ENCODE results near the gene SLC6A20. TPM values are rescaled to one million over a fixed set of nuclear protein-coding genes. Genes with fewer than 3 reads are reported as not detected.

The SLC6A20 gene
- total RNA-seq, 1 donor from 2014 or later: 2.8 TPM

- no peak for DNase-seq (ENCODE audit: low read depth)
- no peak for TF ChIP-seq CTCF (conservative IDR thresholded peaks at IDR 0.05; ENCODE audit: low read depth, low read length)
- H3K4me3 ChIP-seq (ENCODE audit: low read depth, low read length): no peak overlapping the region
Measured at GRCh38 chr3:45787551-45787950, 8.8 kb downstream of the SLC6A20 start.

- TF ChIP-seq CTCF (conservative IDR thresholded peaks at IDR 0.05; ENCODE audit: low read depth, low read length): no peak
- no peak for DNase-seq (ENCODE audit: low read depth)
Measured at GRCh38 chr3:45786801-45787495, 9.4 kb downstream of the SLC6A20 start.

GRCh38 chr3:45785605-45786150 lies 10.7 kb downstream of the SLC6A20 start:
- H3K4me3 ChIP-seq (ENCODE audit: low read depth, low read length): no peak overlapping the region
- no peak for TF ChIP-seq CTCF (conservative IDR thresholded peaks at IDR 0.05; ENCODE audit: low read depth, low read length)
- no peak for DNase-seq (ENCODE audit: low read depth)

More at GRCh38 chr3:45786801-45787495, 9.4 kb downstream of the SLC6A20 start:
- H3K4me3 ChIP-seq (ENCODE audit: low read depth, low read length): no peak overlapping the region

DNA sequence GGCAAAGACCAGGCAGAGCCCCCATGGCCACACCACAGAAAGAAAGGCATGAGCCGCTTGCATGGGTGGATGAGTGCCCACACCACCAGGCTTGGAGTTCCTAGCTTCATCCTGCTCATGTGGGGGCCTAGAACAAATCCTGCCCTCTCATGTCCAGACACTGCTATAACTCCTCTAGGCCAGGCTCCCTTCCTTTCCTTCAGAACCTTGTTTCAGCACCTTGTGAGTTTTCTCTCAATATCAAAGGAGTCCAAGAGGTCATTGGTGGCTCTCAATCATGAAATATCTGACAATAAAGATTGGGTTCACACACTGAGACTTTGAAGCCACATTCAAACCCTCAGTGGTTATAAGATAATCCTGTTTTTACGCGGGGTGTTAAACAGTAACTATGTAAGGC lies 12.7 kb downstream of the SLC6A20 start:
- peak; percentile 29 for TF ChIP-seq CTCF (conservative IDR thresholded peaks at IDR 0.05; ENCODE audit: low read depth, low read length)
- DNase-seq (ENCODE audit: low read depth): no peak
- H3K4me3 ChIP-seq (ENCODE audit: low read depth, low read length): no peak overlapping the region

DNA sequence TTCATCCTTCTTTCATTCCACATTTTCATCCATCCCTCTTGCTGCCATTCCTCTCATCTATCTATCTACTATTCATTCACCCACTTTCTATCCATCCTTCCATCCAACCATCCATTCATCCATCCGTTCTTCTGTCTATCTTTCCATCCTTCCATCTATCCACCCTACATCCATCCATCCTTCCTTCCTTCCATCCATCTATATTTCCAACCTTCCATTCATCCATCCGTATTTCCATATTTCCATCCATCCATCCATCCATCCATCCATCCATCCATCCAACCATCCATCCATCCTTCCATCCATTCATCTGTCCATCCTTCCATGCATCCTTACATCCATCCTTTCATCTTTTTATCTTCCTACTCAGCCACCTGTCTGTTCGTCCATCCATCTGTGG lies 14.0 kb downstream of the SLC6A20 start:
- no peak for DNase-seq (ENCODE audit: low read depth)
- no peak overlapping the region for H3K4me3 ChIP-seq (ENCODE audit: low read depth, low read length)
- TF ChIP-seq CTCF (conservative IDR thresholded peaks at IDR 0.05; ENCODE audit: low read depth, low read length): no peak

DNA sequence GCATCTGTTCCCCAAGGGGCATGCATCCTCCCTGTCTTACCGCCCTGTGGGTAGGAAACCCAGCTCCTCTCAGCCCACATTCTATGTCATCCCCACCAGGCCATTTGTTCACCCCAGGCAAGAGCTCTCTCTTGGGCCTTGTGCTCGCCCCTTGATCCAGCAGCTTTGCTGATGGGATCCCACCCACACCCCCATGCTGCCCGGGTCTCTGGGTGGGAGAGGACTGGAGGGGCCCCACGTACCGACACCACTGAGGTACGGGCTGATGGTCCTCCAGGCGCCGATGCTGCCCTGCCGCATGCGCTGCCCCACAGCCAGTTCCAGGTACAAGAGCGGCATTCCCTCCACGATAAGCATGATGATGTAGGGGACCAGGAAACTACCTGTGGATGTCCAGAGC lies 14.5 kb downstream of the SLC6A20 start:
- no peak overlapping the region for H3K4me3 ChIP-seq (ENCODE audit: low read depth, low read length)
- no peak for DNase-seq (ENCODE audit: low read depth)
- TF ChIP-seq CTCF (conservative IDR thresholded peaks at IDR 0.05; ENCODE audit: low read depth, low read length): no peak

- no peak overlapping the region for H3K4me3 ChIP-seq (ENCODE audit: low read depth, low read length)
- no peak for DNase-seq (ENCODE audit: low read depth)
- no peak for TF ChIP-seq CTCF (conservative IDR thresholded peaks at IDR 0.05; ENCODE audit: low read depth, low read length)
Measured at GRCh38 chr3:45781271-45781670, 15.1 kb downstream of the SLC6A20 start.

All from epithelial cell of proximal tubule (primary cell).